Measurements from ENCODE around the gene MEMO1.

DNA sequence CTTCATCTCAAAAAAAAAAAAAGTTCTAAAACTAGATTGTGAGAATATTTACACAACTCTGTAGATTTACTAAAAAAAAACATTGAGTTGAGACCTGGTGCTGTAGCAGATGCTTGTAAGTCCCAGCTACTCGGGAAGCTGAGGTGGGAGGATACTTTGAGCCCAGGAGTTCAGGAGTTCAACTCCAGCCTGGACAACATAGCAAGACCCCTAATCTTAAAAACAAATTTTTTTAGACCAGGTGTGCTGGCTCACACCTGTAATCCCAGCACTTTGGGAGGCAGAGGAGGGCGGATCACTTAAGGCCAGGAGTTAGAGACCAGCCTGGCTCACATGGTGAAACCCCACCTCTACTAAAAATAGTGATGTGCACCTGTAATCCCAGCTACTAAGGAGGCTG lies 108.9 kb downstream of the MEMO1 start:
- TF ChIP-seq, protein P1, sequence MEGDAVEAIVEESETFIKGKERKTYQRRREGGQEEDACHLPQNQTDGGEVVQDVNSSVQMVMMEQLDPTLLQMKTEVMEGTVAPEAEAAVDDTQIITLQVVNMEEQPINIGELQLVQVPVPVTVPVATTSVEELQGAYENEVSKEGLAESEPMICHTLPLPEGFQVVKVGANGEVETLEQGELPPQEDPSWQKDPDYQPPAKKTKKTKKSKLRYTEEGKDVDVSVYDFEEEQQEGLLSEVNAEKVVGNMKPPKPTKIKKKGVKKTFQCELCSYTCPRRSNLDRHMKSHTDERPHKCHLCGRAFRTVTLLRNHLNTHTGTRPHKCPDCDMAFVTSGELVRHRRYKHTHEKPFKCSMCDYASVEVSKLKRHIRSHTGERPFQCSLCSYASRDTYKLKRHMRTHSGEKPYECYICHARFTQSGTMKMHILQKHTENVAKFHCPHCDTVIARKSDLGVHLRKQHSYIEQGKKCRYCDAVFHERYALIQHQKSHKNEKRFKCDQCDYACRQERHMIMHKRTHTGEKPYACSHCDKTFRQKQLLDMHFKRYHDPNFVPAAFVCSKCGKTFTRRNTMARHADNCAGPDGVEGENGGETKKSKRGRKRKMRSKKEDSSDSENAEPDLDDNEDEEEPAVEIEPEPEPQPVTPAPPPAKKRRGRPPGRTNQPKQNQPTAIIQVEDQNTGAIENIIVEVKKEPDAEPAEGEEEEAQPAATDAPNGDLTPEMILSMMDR (IDR thresholded peaks at IDR 0.05) = no peak
- no peak for TF ChIP-seq ZFX (IDR thresholded peaks at IDR 0.05; ENCODE audit: borderline replicate concordance)

Measured in 22Rv1 (cell line).